BE2C (cell line): Measurements from ENCODE around the gene PHF21B.
A peak's percentile ranks its signal among the peaks of the same experiment; 100 is the strongest.
"Not testable (repeated sequence)": the region's sequence is repeated elsewhere in the genome, so short reads cannot be mapped to it uniquely, and the experiment has no call there.

Experiments used
- DNase-seq: peaks from one replicate; pipeline ENCODE4 v3.0.0-alpha.2; 2020
- H3K27me3 ChIP-seq: fragments of 250-450 bp; sonication (Bioruptor Pico); 2 replicates; pipeline ENCODE4 v1.5.1; 2020; ENCODE audit warnings: mild to moderate bottlenecking
- H3K36me3 ChIP-seq: fragments of 250-450 bp; sonication (Bioruptor Pico); 2 replicates; pipeline ENCODE4 v1.5.1; 2020; ENCODE audit warnings: mild to moderate bottlenecking
- H3K4me1 ChIP-seq: fragments of 250-450 bp; sonication (Bioruptor Pico); 2 replicates; pipeline ENCODE4 v1.5.1; 2020
- H3K4me3 ChIP-seq: 2 replicates; pipeline ENCODE4 v1.5.1; 2011; ENCODE audit warnings: low read depth, low read length
- H3K9me3 ChIP-seq: fragments of 250-450 bp; sonication (Bioruptor Pico); 2 replicates; pipeline ENCODE4 v1.5.1; 2020
- TF ChIP-seq, protein P1 (sequence below): IDR thresholded peaks from 2 replicates; pipeline ENCODE4 v1.5.1; 2012; ENCODE audit warnings: mild to moderate bottlenecking, low read depth, low read length

The PHF21B gene

DNA sequence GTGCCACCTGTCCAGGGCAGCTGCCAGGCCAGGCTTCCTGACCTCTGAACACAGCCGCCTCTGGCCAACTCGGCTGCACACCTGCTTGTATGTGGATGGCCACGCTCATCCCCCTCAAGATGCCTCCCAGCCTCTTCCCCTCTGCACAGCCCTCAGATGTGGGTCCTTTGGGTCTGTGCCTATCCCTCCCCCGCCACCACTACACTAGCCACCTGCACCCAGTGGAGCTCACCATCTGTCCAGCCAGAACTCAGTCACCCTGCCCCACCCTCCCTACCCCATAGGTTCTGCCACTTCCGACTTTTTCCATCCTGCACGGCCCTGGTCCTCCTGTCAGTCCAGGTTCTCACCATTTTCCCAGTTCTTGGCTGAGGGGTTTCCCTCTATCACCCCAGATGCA is 44.6 kb downstream of the PHF21B start:
- no peaks in the 10 kb centered on the region for H3K4me1 ChIP-seq
- no peaks in the 10 kb centered on the region for H3K27me3 ChIP-seq
- no peaks in the 10 kb centered on the region for H3K9me3 ChIP-seq

GRCh38 chr22:44964722-44965078 is 45.1 kb downstream of the PHF21B start:
- H3K9me3 ChIP-seq, result no peaks in the 10 kb centered on the region
- DNase-seq, result no peak
- no peaks in the 10 kb centered on the region for H3K27me3 ChIP-seq
- no peaks in the 10 kb centered on the region; the same call in 1 of the 2 replicates for H3K36me3 ChIP-seq
- no peak overlapping the region for H3K4me3 ChIP-seq
- TF ChIP-seq, protein P1, sequence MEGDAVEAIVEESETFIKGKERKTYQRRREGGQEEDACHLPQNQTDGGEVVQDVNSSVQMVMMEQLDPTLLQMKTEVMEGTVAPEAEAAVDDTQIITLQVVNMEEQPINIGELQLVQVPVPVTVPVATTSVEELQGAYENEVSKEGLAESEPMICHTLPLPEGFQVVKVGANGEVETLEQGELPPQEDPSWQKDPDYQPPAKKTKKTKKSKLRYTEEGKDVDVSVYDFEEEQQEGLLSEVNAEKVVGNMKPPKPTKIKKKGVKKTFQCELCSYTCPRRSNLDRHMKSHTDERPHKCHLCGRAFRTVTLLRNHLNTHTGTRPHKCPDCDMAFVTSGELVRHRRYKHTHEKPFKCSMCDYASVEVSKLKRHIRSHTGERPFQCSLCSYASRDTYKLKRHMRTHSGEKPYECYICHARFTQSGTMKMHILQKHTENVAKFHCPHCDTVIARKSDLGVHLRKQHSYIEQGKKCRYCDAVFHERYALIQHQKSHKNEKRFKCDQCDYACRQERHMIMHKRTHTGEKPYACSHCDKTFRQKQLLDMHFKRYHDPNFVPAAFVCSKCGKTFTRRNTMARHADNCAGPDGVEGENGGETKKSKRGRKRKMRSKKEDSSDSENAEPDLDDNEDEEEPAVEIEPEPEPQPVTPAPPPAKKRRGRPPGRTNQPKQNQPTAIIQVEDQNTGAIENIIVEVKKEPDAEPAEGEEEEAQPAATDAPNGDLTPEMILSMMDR, result no peak
- no peaks in the 10 kb centered on the region for H3K4me1 ChIP-seq

More for the DNA sequence above, 44.6 kb downstream of the PHF21B start:
- no peak overlapping the region for H3K4me3 ChIP-seq
- no peak for DNase-seq
- H3K36me3 ChIP-seq, result no peaks in the 10 kb centered on the region; the same call in 1 of the 2 replicates
- TF ChIP-seq, protein P1, result no peak

DNA sequence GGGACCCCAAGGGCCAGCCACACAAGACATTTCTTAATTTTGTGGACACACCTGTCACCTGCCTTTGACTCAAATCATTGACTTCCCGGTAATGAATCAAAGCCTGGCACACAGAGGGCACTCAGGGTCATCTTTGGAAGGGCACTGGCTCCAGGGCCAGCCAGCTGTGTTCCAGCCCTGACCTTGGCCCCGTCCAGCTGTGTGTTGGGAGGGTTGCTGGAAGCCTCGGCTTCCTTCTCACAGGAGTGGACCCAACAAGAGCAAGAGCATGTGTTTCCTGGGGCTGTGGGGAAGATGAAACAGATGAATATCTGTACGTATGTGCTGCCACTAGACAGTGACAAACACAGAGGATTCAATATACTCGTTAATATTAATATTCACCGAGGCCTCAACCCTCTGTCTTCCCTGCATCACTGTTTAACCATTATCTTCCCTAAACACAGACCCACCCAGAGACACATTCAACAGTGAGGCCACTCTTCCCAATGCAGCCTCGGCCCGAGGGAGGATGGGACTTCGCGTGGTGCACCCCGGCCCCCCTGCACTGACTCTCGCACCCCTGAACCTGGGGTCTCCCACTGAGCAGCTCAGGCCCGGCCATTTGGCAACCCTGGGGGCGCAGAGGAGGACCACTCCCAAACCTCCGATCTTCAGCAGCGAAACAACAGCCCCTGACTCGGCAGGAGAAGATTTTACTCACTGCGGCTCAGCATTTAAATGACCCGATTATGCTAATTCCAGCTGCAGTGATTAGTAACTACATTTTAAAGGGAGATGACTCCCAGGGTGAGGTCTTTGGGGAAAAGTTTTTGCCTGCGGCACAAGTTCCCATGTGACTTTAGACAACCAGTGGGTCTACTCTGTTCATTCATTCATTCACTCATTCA is 45.7 kb downstream of the PHF21B start:
- Histone ChIP-seq H3K36me3 (no peaks in the 10 kb centered on the region; the same call in 1 of the 2 replicates), H3K9me3 (no peaks in the 10 kb centered on the region), H3K27me3 (no peaks in the 10 kb centered on the region), H3K4me3 (no peak overlapping the region), H3K4me1 (no peaks in the 10 kb centered on the region)
- TF ChIP-seq, protein P1, result no peak
- no peak for DNase-seq

- H3K36me3 ChIP-seq, result no peaks in the 10 kb centered on the region; the same call in 1 of the 2 replicates
- H3K27me3 ChIP-seq, result no peaks in the 10 kb centered on the region
- H3K4me3 ChIP-seq, result no peak overlapping the region
- TF ChIP-seq, protein P1, result no peak
- DNase-seq, result no peak
- no peaks in the 10 kb centered on the region for H3K9me3 ChIP-seq
- H3K4me1 ChIP-seq, result no peaks in the 10 kb centered on the region
Measured at GRCh38 chr22:44962741-44963454, 46.9 kb downstream of the PHF21B start.

- H3K27me3 ChIP-seq, H3K9me3 ChIP-seq, H3K36me3 ChIP-seq, H3K4me3 ChIP-seq, H3K4me1 ChIP-seq, DNase-seq: not testable (repeated sequence)
Measured at GRCh38 chr22:44961682-44962081, 48.1 kb downstream of the PHF21B start.

GRCh38 chr22:44956840-44957767 is 52.7 kb downstream of the PHF21B start:
- no peak for DNase-seq
- no peaks in the 10 kb centered on the region; the same call in 1 of the 2 replicates for H3K36me3 ChIP-seq
- H3K4me3 ChIP-seq, result no peak overlapping the region
- H3K4me1 ChIP-seq, result no peaks in the 10 kb centered on the region
- no peaks in the 10 kb centered on the region for H3K27me3 ChIP-seq
- TF ChIP-seq, protein P1, result peak; percentile 37
- H3K9me3 ChIP-seq, result no peaks in the 10 kb centered on the region
